GM23338 (cell line): ENCODE data around the gene MAST3.

ENCODE experiments used
- CTCF ChIP-seq, 2 experiments: fragments of 200-600 bp in 1 of 2; sonication (generic) in 1 of 2; conservative IDR thresholded peaks; 2 replicates each; pipeline versions ENCODE4 v1.5.1 to v1.6.1; 2016 to 2017; ENCODE audit warnings: antibody characterized with exemption in 2 of 2, low read depth in 2 of 2, mild to moderate bottlenecking in 2 of 2, moderate library complexity in 1 of 2
- EZH2 ChIP-seq: fragments of 200-600 bp; sonication (generic); IDR thresholded peaks from one replicate; pipeline ENCODE4 v1.8.0; 2017; ENCODE audit warnings: antibody characterized with exemption, mild to moderate bottlenecking, low read depth; ENCODE audit not compliant: unreplicated experiment
- POLR2AphosphoS5 ChIP-seq: IDR thresholded peaks from 2 replicates; pipeline ENCODE4 v1.6.1; 2016; ENCODE audit warnings: antibody characterized with exemption, low read depth
- REST ChIP-seq: IDR thresholded peaks from one replicate; pipeline ENCODE4 v1.6.1; 2018; ENCODE audit warnings: antibody characterized with exemption; ENCODE audit not compliant: unreplicated experiment

GRCh38 chr19:18101268-18101667, 3.7 kb downstream of the MAST3 start:
- no peak for TF ChIP-seq POLR2AphosphoS5
- TF ChIP-seq CTCF (conservative IDR thresholded peaks at IDR 0.05; ENCODE audit: low read depth in 2 of 2), result no peak
- no peak for TF ChIP-seq EZH2
- TF ChIP-seq REST, result no peak
